H9 (cell line): Measurements from ENCODE around the gene MEF2C. TPM values are rescaled to one million over a fixed set of nuclear protein-coding genes. Genes with fewer than 3 reads are reported as not detected.

Experiments
- DNase-seq: peaks from one replicate; pipeline ENCODE4 v3.0.0-alpha.2; 2017
- H2AFZ ChIP-seq: one replicate; pipeline ENCODE4 v1.6.1; 2013; ENCODE audit warnings: mild to moderate bottlenecking, low read length, control low read depth, moderate library complexity
- H2AK5ac ChIP-seq: 2 replicates; pipeline ENCODE4 v1.6.1; 2013; ENCODE audit warnings: low read length, control low read depth, mixed read lengths; ENCODE audit not compliant: insufficient read length
- H2BK120ac ChIP-seq: one replicate; pipeline ENCODE4 v1.6.1; 2013; ENCODE audit warnings: low read depth, mild to moderate bottlenecking, low read length, control low read depth, inconsistent platforms; ENCODE audit not compliant: poor library complexity, severe bottlenecking
- H2BK12ac ChIP-seq: 2 replicates; pipeline ENCODE4 v1.6.1; 2013; ENCODE audit warnings: low read length, control low read depth, mixed read lengths, low read depth; ENCODE audit not compliant: insufficient read length
- H2BK15ac ChIP-seq: 2 replicates; pipeline ENCODE4 v1.6.1; 2013; ENCODE audit warnings: low read depth, low read length, control low read depth
- H2BK20ac ChIP-seq: one replicate; pipeline ENCODE4 v1.6.1; 2013; ENCODE audit warnings: low read depth, mild to moderate bottlenecking, low read length, control low read depth, inconsistent platforms; ENCODE audit not compliant: poor library complexity, severe bottlenecking
- H2BK5ac ChIP-seq: 2 replicates; pipeline ENCODE4 v1.6.1; 2013; ENCODE audit warnings: low read length, control low read depth, mixed read lengths; ENCODE audit not compliant: insufficient read length
- H3K14ac ChIP-seq: 2 replicates; pipeline ENCODE4 v1.6.1; 2013; ENCODE audit warnings: low read length, control low read depth; ENCODE audit not compliant: insufficient read depth
- H3K18ac ChIP-seq: 2 replicates; pipeline ENCODE4 v1.6.1; 2013; ENCODE audit warnings: low read depth, mild to moderate bottlenecking, mixed read lengths, low read length, control low read depth; ENCODE audit not compliant: insufficient read length
- H3K23ac ChIP-seq: 2 replicates; pipeline ENCODE4 v1.6.1; 2013; ENCODE audit warnings: low read length, control low read depth, mixed read lengths, low read depth; ENCODE audit not compliant: insufficient read length
- H3K23me2 ChIP-seq: 2 replicates; pipeline ENCODE4 v1.6.1; 2013; ENCODE audit warnings: low read depth, mild to moderate bottlenecking, mixed read lengths, low read length, control low read depth; ENCODE audit not compliant: insufficient read length, poor library complexity, severe bottlenecking
- H3K27ac ChIP-seq: 2 replicates; pipeline ENCODE4 v1.5.1; 2013; ENCODE audit warnings: low read length, control low read depth, mixed read lengths, low read depth; ENCODE audit not compliant: insufficient read length
- H3K27me3 ChIP-seq: 2 replicates; pipeline ENCODE4 v1.6.1; 2013; ENCODE audit warnings: low read length, control low read depth, inconsistent platforms; ENCODE audit not compliant: insufficient read depth
- H3K4ac ChIP-seq: 2 replicates; pipeline ENCODE4 v1.6.1; 2013; ENCODE audit warnings: low read depth, mild to moderate bottlenecking, control low read depth, inconsistent platforms, low read length, moderate library complexity
- H3K4me1 ChIP-seq: 2 replicates; pipeline ENCODE4 v1.6.1; 2013; ENCODE audit warnings: low read length, control low read depth, inconsistent platforms; ENCODE audit not compliant: insufficient read depth
- H3K4me2 ChIP-seq: 2 replicates; pipeline ENCODE4 v1.6.1; 2013; ENCODE audit warnings: low read length, control low read depth, mixed read lengths; ENCODE audit not compliant: insufficient read length, insufficient read depth
- H3K56ac ChIP-seq: 2 replicates; pipeline ENCODE4 v1.6.1; 2013; ENCODE audit warnings: low read depth, mild to moderate bottlenecking, mixed read lengths, low read length, control low read depth; ENCODE audit not compliant: insufficient read length
- H3K79me1 ChIP-seq: 2 replicates; pipeline ENCODE4 v1.6.1; 2013; ENCODE audit warnings: low read depth, mild to moderate bottlenecking, moderate library complexity, low read length, control low read depth, inconsistent platforms; ENCODE audit not compliant: insufficient read depth, poor library complexity, severe bottlenecking
- H3K79me2 ChIP-seq: 2 replicates; pipeline ENCODE4 v1.6.1; 2013; ENCODE audit warnings: low read length, control low read depth, inconsistent platforms; ENCODE audit not compliant: insufficient read depth
- H3K9ac ChIP-seq: 2 replicates; pipeline ENCODE4 v1.6.1; 2013; ENCODE audit warnings: low read length, control low read depth, mixed read lengths; ENCODE audit not compliant: insufficient read length; ENCODE audit errors: extremely low read depth
- H3K9me3 ChIP-seq: one replicate; pipeline ENCODE4 v1.6.1; 2013; ENCODE audit warnings: low read depth, low read length, inconsistent platforms; ENCODE audit not compliant: control insufficient read depth
- H3T11ph ChIP-seq: one replicate; pipeline ENCODE4 v1.6.1; 2013; ENCODE audit warnings: mild to moderate bottlenecking, low read length, control low read depth, inconsistent platforms
- H4K20me1 ChIP-seq: one replicate; pipeline ENCODE4 v1.6.1; 2013; ENCODE audit not compliant: control insufficient read depth, insufficient read length, insufficient read depth
- H4K5ac ChIP-seq: 2 replicates; pipeline ENCODE4 v1.6.1; 2013; ENCODE audit warnings: low read depth, mild to moderate bottlenecking, mixed read lengths, low read length, control low read depth; ENCODE audit not compliant: insufficient read length
- H4K8ac ChIP-seq: replicated peaks from 2 replicates; pipeline ENCODE4 v1.6.1; 2013; ENCODE audit warnings: low read length, control low read depth, mixed read lengths, low read depth; ENCODE audit not compliant: insufficient read length
- H4K91ac ChIP-seq: 2 replicates; pipeline ENCODE4 v1.6.1; 2013; ENCODE audit warnings: low read depth, mild to moderate bottlenecking, moderate library complexity, mixed read lengths, low read length, control low read depth; ENCODE audit not compliant: insufficient read length
- H3K27ac Mint-ChIP-seq, 3 experiments: 2 replicates in 2 of 3; 3 replicates in 1 of 3; pipeline ENCODE4 v1.8.0; 2020 to 2021; ENCODE audit warnings: mixed read lengths in 3 of 3, mild to moderate bottlenecking in 1 of 3, moderate library complexity in 1 of 3
- H3K27me3 Mint-ChIP-seq: 2 replicates; pipeline ENCODE4 v1.8.0; 2021; ENCODE audit warnings: low read depth, mild to moderate bottlenecking, moderate library complexity, mixed read lengths
- H3K36me3 Mint-ChIP-seq, 3 experiments: 2 replicates in 2 of 3; 3 replicates in 1 of 3; pipeline ENCODE4 v1.8.0; 2020 to 2021; ENCODE audit warnings: low read depth in 3 of 3, mixed read lengths in 3 of 3; ENCODE audit not compliant: insufficient read depth in 1 of 3
- H3K4me1 Mint-ChIP-seq, 2 experiments: 2 replicates each; pipeline ENCODE4 v1.8.0; 2020; ENCODE audit warnings: mixed read lengths in 2 of 2
- H3K4me3 Mint-ChIP-seq, 2 experiments: 2 replicates in 1 of 2; 3 replicates in 1 of 2; pipeline ENCODE4 v1.8.0; 2020 to 2021; ENCODE audit warnings: mild to moderate bottlenecking in 2 of 2, mixed read lengths in 2 of 2, moderate library complexity in 1 of 2
- H3K9me3 Mint-ChIP-seq, 2 experiments: 2 replicates in 1 of 2; 3 replicates in 1 of 2; pipeline ENCODE4 v1.8.0; 2020; ENCODE audit warnings: mild to moderate bottlenecking in 2 of 2, mixed read lengths in 2 of 2, moderate library complexity in 1 of 2
- WGBS: extraction: QIAGEN DNeasy Blood & Tissue Kit; methylation state at CpG from one replicate; pipeline ENCODE4 v1.1.7; 2013; ENCODE audit warnings: missing lambda C conversion rate, low lambda C conversion rate, mixed read lengths; ENCODE audit not compliant: insufficient read length; ENCODE audit errors: extremely low coverage; 5-methylcytosine and 5-hydroxymethylcytosine counted together
- total RNA-seq: library from RNA; stranded (reverse); gene quantifications from 2 replicates; pipeline ENCODE4 v1.2.1, GENCODE V29; 2021
- TF ChIP-seq, protein P1 (sequence below): fragments of 200-600 bp; sonication (generic); conservative IDR thresholded peaks from 3 replicates; pipeline ENCODE4 v1.8.0; 2021; ENCODE audit warnings: antibody characterized with exemption, mild to moderate bottlenecking

Gene MEF2C
- total RNA-seq, 1 experiment from 2014 or later, result 0.11 TPM

- WGBS, result no CpG with 5 or more reads among the region's 11 CpGs
- TF ChIP-seq, protein P1, sequence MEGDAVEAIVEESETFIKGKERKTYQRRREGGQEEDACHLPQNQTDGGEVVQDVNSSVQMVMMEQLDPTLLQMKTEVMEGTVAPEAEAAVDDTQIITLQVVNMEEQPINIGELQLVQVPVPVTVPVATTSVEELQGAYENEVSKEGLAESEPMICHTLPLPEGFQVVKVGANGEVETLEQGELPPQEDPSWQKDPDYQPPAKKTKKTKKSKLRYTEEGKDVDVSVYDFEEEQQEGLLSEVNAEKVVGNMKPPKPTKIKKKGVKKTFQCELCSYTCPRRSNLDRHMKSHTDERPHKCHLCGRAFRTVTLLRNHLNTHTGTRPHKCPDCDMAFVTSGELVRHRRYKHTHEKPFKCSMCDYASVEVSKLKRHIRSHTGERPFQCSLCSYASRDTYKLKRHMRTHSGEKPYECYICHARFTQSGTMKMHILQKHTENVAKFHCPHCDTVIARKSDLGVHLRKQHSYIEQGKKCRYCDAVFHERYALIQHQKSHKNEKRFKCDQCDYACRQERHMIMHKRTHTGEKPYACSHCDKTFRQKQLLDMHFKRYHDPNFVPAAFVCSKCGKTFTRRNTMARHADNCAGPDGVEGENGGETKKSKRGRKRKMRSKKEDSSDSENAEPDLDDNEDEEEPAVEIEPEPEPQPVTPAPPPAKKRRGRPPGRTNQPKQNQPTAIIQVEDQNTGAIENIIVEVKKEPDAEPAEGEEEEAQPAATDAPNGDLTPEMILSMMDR, result no peak
- H3K4ac ChIP-seq, result no peak overlapping the region
Measured at GRCh38 chr5:88804444-88804843, 78.5 kb downstream of the MEF2C start.

More at GRCh38 chr5:88804444-88804843, 78.5 kb downstream of the MEF2C start:
- H4K20me1 ChIP-seq, result no peaks in the 10 kb centered on the region
- DNase-seq, result no peak
- no peak overlapping the region for H2AFZ ChIP-seq
- H3K27me3 Mint-ChIP-seq, result no peaks in the 10 kb centered on the region
- H3K9me3 Mint-ChIP-seq, result no peaks in the 10 kb centered on the region
- no peak overlapping the region for H2BK15ac ChIP-seq
- no peak overlapping the region for H3T11ph ChIP-seq
- H3K27ac Mint-ChIP-seq, result no peak overlapping the region
- H3K36me3 Mint-ChIP-seq, result no peaks in the 10 kb centered on the region
- no peak overlapping the region for H3K9ac ChIP-seq
- no peak overlapping the region for H4K8ac ChIP-seq
- H4K5ac ChIP-seq, result no peak overlapping the region
- no peaks in the 10 kb centered on the region for H3K27me3 ChIP-seq
- H3K4me3 Mint-ChIP-seq, result no peak overlapping the region
- no peak overlapping the region for H3K27ac ChIP-seq
- no peaks in the 10 kb centered on the region for H3K9me3 ChIP-seq
- no peaks in the 10 kb centered on the region for H3K79me2 ChIP-seq
- no peak overlapping the region for H2BK120ac ChIP-seq
- H3K23ac ChIP-seq, result no peak overlapping the region
- H3K18ac ChIP-seq, result no peak overlapping the region
- no peak overlapping the region for H3K56ac ChIP-seq
- no peaks in the 10 kb centered on the region for H3K4me1 ChIP-seq
- H2BK5ac ChIP-seq, result no peak overlapping the region
- no peak overlapping the region for H2BK12ac ChIP-seq
- no peak overlapping the region for H3K4me2 ChIP-seq
- H4K91ac ChIP-seq, result no peak overlapping the region
- no peak overlapping the region for H2BK20ac ChIP-seq
- no peaks in the 10 kb centered on the region for H3K79me1 ChIP-seq
- H3K4me1 Mint-ChIP-seq, result peaks cover 4 to 5% of the 10 kb centered on the region in 2 experiments; a peak in 2 of 4 replicates
- H2AK5ac ChIP-seq, result no peak overlapping the region
- H3K14ac ChIP-seq, result no peak overlapping the region; the same call in 1 of the 2 replicates
- H3K23me2 ChIP-seq, result no peaks in the 10 kb centered on the region
